Panc1 (cell line): ENCODE measurements around the gene ACTR3. TPM values are rescaled to one million over a fixed set of nuclear protein-coding genes. Genes with fewer than 3 reads are reported as not detected.

ENCODE experiments used
- ATAC-seq: fragments of 200-7000 bp; cut with Tn5 transposase; 2 replicates; pipeline ENCODE4 v1.9.1; 2020; ENCODE audit warnings: mild to moderate bottlenecking, moderate library complexity
- BruUV-seq: library from RNA; stranded (reverse); fragments of 400-500 nt; replicated peaks from 2 replicates; lab custom pipeline; 2021; lab: Mats Ljungman, UMichigan
- CTCF ChIA-PET: fragments of 300-600 bp; sonication (Branson Sonifier 250); formaldehyde crosslinking; loops from one replicate; lab custom pipeline; 2022; ENCODE audit warnings: antibody characterized with exemption; lab: Charles Lee
- POLR2A ChIA-PET: fragments of 300-600 bp; sonication (Branson Sonifier 250); formaldehyde crosslinking; loops from one replicate; lab custom pipeline; 2022; ENCODE audit warnings: antibody characterized with exemption; lab: Charles Lee
- DNase-seq: peaks from one replicate; pipeline ENCODE4 v3.0.0-alpha.2; 2010; ENCODE audit warnings: low read depth, low spot score
- H3K27ac ChIP-seq: 2 replicates; pipeline ENCODE4 v1.5.1; 2011; ENCODE audit warnings: mild to moderate bottlenecking, low read length, inconsistent platforms
- H3K27me3 ChIP-seq: fragments of 200-500 bp; sonication (Bioruptor generic); 2 replicates; pipeline ENCODE4 v1.6.0; 2014; ENCODE audit warnings: low read length, inconsistent platforms; ENCODE audit not compliant: control insufficient read depth, insufficient read depth
- H3K36me3 ChIP-seq: fragments of 200-500 bp; sonication (Bioruptor generic); 2 replicates; pipeline ENCODE4 v1.5.1; 2014; ENCODE audit warnings: inconsistent platforms, mild to moderate bottlenecking, low read length, moderate library complexity; ENCODE audit not compliant: control insufficient read depth, insufficient read depth
- H3K4me1 ChIP-seq: 2 replicates; pipeline ENCODE4 v1.5.1; 2011; ENCODE audit warnings: inconsistent platforms, mild to moderate bottlenecking, low read length, moderate library complexity; ENCODE audit not compliant: control insufficient read depth, insufficient read depth
- H3K4me3 ChIP-seq, 2 experiments: 2 replicates each; pipeline ENCODE4 v1.5.1; 2011 to 2012; ENCODE audit warnings: low read depth in 2 of 2, low read length in 2 of 2, mild to moderate bottlenecking in 2 of 2, inconsistent platforms in 1 of 2, moderate library complexity in 1 of 2
- H3K9me3 ChIP-seq: fragments of 200-500 bp; sonication (Bioruptor generic); 2 replicates; pipeline ENCODE4 v1.5.1; 2014; ENCODE audit warnings: low read depth, mild to moderate bottlenecking, inconsistent platforms, low read length, moderate library complexity; ENCODE audit not compliant: control insufficient read depth, insufficient read depth
- CTCF ChIP-seq: fragments of 450-650 bp; IDR thresholded peaks from 2 replicates; pipeline ENCODE4 v1.5.1; 2017; ENCODE audit warnings: mild to moderate bottlenecking
- POLR2AphosphoS5 ChIP-seq: IDR thresholded peaks from 2 replicates; pipeline ENCODE4 v1.6.1; 2012; ENCODE audit warnings: mild to moderate bottlenecking, low read depth, low read length, moderate library complexity
- SIN3A ChIP-seq: IDR thresholded peaks from 2 replicates; pipeline ENCODE4 v1.6.1; 2012; ENCODE audit warnings: low read depth, mild to moderate bottlenecking, low read length, moderate library complexity, borderline replicate concordance; ENCODE audit not compliant: insufficient read depth
- TCF7L2 ChIP-seq: IDR thresholded peaks from 2 replicates; pipeline ENCODE4 v1.6.1; 2011; ENCODE audit warnings: mild to moderate bottlenecking, low read depth, low read length, inconsistent platforms
- in situ Hi-C: cut with HindIII; loops from 2 replicates; pipeline ENCODE4 v1.10.0; 2016; ENCODE audit warnings: low sequenced_read_pairs, low pct_unique_long_range_greater_than_20kb
- intact Hi-C: fragments of 100-400 bp; cut with micrococcal nuclease; formaldehyde crosslinking; loops from one replicate; pipeline ENCODE4 v1.10.0; 2022; ENCODE audit not compliant: unreplicated experiment
- total RNA-seq: library from RNA; stranded (reverse); gene quantifications from one replicate; pipeline ENCODE4 v1.2.1, GENCODE V29; 2021; ENCODE audit not compliant: unreplicated experiment
- TF ChIP-seq, protein P1 (sequence below), 2 experiments: IDR thresholded peaks; 2 replicates each; pipeline ENCODE4 v1.6.1; 2011 to 2012; ENCODE audit warnings: low read depth in 2 of 2, control low read depth in 1 of 2, low read length in 1 of 2, mild to moderate bottlenecking in 1 of 2, moderate library complexity in 1 of 2; ENCODE audit not compliant: insufficient read depth in 1 of 2

ACTR3 gene
- total RNA-seq, 1 experiment from 2014 or later, result 347 TPM

DNA sequence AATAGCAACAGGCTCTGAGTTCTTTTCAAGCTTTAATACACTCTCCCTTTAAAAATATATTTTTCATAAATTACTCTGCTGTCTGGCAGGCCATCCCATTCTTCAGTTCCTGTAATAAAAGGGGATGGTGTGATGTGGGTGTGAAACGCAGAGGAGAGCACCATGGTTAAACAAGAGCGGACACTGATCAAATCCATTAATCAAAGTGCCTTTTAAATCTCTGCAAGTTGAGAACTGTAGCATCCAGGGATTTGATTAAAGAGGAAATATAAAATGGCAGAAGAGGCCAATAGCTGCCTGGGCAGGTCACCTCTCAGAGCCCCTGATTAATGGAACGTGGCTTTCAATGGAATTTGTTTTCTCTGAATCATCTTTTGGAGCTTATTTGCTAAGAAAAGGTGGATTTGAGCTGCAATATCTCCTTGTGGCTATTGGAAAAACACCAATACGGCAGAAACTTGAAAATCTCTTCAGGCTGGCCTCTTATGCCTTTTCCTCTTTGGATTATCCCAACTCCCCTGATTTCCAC is 96.9 kb downstream of the ACTR3 start:
- ATAC-seq (no peak), DNase-seq (no peak)
- BruUV-seq, result no TSS peak
- ChIA-PET CTCF (no interaction called here), POLR2A (no interaction called here)
- no peak overlapping the region for H3K4me3 ChIP-seq
- in situ Hi-C loops, result no loop called here
- H3K9me3 ChIP-seq, result no peaks in the 10 kb centered on the region
- no peaks in the 10 kb centered on the region for H3K4me1 ChIP-seq
- no peak for TF ChIP-seq POLR2AphosphoS5
- TF ChIP-seq CTCF, result no peak
- TF ChIP-seq SIN3A, result no peak
- TF ChIP-seq, protein P1, sequence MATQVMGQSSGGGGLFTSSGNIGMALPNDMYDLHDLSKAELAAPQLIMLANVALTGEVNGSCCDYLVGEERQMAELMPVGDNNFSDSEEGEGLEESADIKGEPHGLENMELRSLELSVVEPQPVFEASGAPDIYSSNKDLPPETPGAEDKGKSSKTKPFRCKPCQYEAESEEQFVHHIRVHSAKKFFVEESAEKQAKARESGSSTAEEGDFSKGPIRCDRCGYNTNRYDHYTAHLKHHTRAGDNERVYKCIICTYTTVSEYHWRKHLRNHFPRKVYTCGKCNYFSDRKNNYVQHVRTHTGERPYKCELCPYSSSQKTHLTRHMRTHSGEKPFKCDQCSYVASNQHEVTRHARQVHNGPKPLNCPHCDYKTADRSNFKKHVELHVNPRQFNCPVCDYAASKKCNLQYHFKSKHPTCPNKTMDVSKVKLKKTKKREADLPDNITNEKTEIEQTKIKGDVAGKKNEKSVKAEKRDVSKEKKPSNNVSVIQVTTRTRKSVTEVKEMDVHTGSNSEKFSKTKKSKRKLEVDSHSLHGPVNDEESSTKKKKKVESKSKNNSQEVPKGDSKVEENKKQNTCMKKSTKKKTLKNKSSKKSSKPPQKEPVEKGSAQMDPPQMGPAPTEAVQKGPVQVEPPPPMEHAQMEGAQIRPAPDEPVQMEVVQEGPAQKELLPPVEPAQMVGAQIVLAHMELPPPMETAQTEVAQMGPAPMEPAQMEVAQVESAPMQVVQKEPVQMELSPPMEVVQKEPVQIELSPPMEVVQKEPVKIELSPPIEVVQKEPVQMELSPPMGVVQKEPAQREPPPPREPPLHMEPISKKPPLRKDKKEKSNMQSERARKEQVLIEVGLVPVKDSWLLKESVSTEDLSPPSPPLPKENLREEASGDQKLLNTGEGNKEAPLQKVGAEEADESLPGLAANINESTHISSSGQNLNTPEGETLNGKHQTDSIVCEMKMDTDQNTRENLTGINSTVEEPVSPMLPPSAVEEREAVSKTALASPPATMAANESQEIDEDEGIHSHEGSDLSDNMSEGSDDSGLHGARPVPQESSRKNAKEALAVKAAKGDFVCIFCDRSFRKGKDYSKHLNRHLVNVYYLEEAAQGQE (IDR thresholded peaks at IDR 0.05; ENCODE audit: insufficient read depth in 1 of 2, low read depth in 2 of 2, low read length in 1 of 2), result no peak
- TF ChIP-seq TCF7L2, result no peak
- intact Hi-C loops, result no loop called here
- no peaks in the 10 kb centered on the region for H3K27me3 ChIP-seq
- H3K27ac ChIP-seq, result no peak overlapping the region
- no peaks in the 10 kb centered on the region for H3K36me3 ChIP-seq

DNA sequence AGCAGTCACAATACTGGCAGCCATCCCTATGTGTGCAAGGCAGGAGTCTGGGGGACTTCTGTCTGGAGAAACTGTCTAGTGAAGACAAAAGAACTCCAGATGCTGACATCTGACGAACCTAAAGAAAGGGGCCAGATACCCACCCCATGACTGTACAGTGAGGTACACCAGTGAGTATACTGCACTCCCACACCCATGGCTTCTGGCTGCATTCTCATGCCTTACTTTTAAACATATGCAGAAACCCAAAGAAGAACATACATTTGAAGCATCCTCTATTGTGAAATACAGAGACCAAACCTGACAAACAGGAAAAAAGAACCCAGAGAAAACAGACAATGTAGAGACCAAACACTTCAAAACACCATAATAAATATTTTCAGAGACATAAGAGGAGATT is 102.2 kb downstream of the ACTR3 start:
- Histone ChIP-seq H3K36me3 (no peaks in the 10 kb centered on the region), H3K27ac (no peak overlapping the region), H3K27me3 (no peaks in the 10 kb centered on the region), H3K9me3 (no peaks in the 10 kb centered on the region), H3K4me3 (no peak overlapping the region), H3K4me1 (no peaks in the 10 kb centered on the region)
- CTCF ChIA-PET, result no interaction called here
- in situ Hi-C loops (no loop called here), intact Hi-C loops (no loop called here)
- no TSS peak for BruUV-seq
- TF ChIP-seq CTCF, result no peak
- no peak for TF ChIP-seq SIN3A
- no peak for TF ChIP-seq TCF7L2
- TF ChIP-seq POLR2AphosphoS5, result no peak
- TF ChIP-seq, protein P1 (IDR thresholded peaks at IDR 0.05; ENCODE audit: insufficient read depth in 1 of 2, low read depth in 2 of 2, low read length in 1 of 2), result no peak
- POLR2A ChIA-PET, result no interaction called here
- ATAC-seq, result no peak
- DNase-seq, result no peak
